Tibial nerve (tissue), 4 donors: ENCODE measurements around the gene C1orf35. TPM values are rescaled to one million over a fixed set of nuclear protein-coding genes. Genes with fewer than 3 reads are reported as not detected.

Source experiments
- DNase-seq, 2 donors: peaks; one replicate each; pipeline ENCODE4 v3.0.0-alpha.2; 2019; ENCODE audit warnings: low spot score in 2 of 2
- H3K27ac ChIP-seq, 4 donors: fragments of 200-600 bp; sonication (generic) in 3 of 4; one replicate each; pipeline ENCODE4 v1.5.1; 2017 to 2019; ENCODE audit warnings: mild to moderate bottlenecking in 1 of 4
- H3K27me3 ChIP-seq, 2 donors: fragments of 200-600 bp; sonication (generic) in 1 of 2; one replicate each; pipeline versions ENCODE4 v1.5.1 to v1.6.0; 2017 to 2019
- H3K36me3 ChIP-seq, 3 donors: fragments of 200-600 bp; sonication (generic); one replicate each; pipeline ENCODE4 v1.5.1; 2018 to 2019
- H3K4me1 ChIP-seq, 4 donors: fragments of 200-600 bp; sonication (generic) in 3 of 4; one replicate each; pipeline ENCODE4 v1.5.1; 2017 to 2019
- H3K4me3 ChIP-seq, 4 donors: fragments of 200-600 bp; sonication (generic) in 3 of 4; one replicate each; pipeline ENCODE4 v1.5.1; 2017 to 2019; ENCODE audit warnings: mild to moderate bottlenecking in 1 of 4, moderate library complexity in 1 of 4
- H3K9me3 ChIP-seq, 4 donors: fragments of 200-600 bp; sonication (generic) in 3 of 4; one replicate each; pipeline ENCODE4 v1.5.1; 2017 to 2019
- CTCF ChIP-seq, 5 experiments: fragments of 200-600 bp in 3 of 5; fragments of 450-650 bp in 2 of 5; sonication (generic) in 3 of 5; IDR thresholded peaks; one replicate each; pipeline ENCODE4 v1.5.1; 2016 to 2019; ENCODE audit warnings: antibody characterized with exemption in 5 of 5, mild to moderate bottlenecking in 3 of 5, moderate library complexity in 2 of 5
- EP300 ChIP-seq, 2 donors: sonication (generic); formaldehyde crosslinking; IDR thresholded peaks; one replicate each; pipeline ENCODE4 v1.6.1; 2017; ENCODE audit warnings: antibody characterized with exemption in 2 of 2, mild to moderate bottlenecking in 1 of 2
- POLR2A ChIP-seq, 2 donors: fragments of 450-650 bp; IDR thresholded peaks; one replicate each; pipeline ENCODE4 v1.6.1; 2017; ENCODE audit warnings: antibody characterized with exemption in 2 of 2, mild to moderate bottlenecking in 2 of 2, moderate library complexity in 2 of 2
- WGBS, 2 donors: methylation state at CpG; one replicate each; pipeline ENCODE4 v1.1.5; 2018; 5-methylcytosine and 5-hydroxymethylcytosine counted together
- total RNA-seq, 4 donors: library from RNA; depleted of rRNA; stranded (reverse); fragments of >200 nt; gene quantifications; one replicate each; pipeline ENCODE4 v1.1.0, GENCODE V29; 2016

Gene C1orf35
- total RNA-seq, 4 donors from 2014 or later, result 26.4 to 38.5 (median 27.1) TPM

- Histone ChIP-seq H3K4me3 (no peak overlapping the region), H3K36me3 (no peaks in the 10 kb centered on the region), H3K9me3 (no peaks in the 10 kb centered on the region), H3K27me3 (no peaks in the 10 kb centered on the region), H3K27ac (peak overlapping the region in 1 of 4 donors; percentile 47), H3K4me1 (no peaks in the 10 kb centered on the region)
- no peak for DNase-seq
- WGBS, 2 donors, result 19 to 32% methylated on average over 1 of the region's 1 CpG
- TF ChIP-seq CTCF (IDR thresholded peaks at IDR 0.05), result no peak
- no peak for TF ChIP-seq POLR2A (IDR thresholded peaks at IDR 0.05)
- TF ChIP-seq EP300 (IDR thresholded peaks at IDR 0.05), result no peak
Measured at GRCh38 chr1:228120351-228120750, 17.2 kb upstream of the C1orf35 start.

GRCh38 chr1:228118040-228118439, 14.9 kb upstream of the C1orf35 start:
- DNase-seq, result no peak
- Histone ChIP-seq H3K27ac (no peak overlapping the region), H3K4me1 (no peaks in the 10 kb centered on the region), H3K36me3 (no peaks in the 10 kb centered on the region), H3K4me3 (no peak overlapping the region), H3K9me3 (no peaks in the 10 kb centered on the region), H3K27me3 (no peaks in the 10 kb centered on the region)
- TF ChIP-seq EP300 (IDR thresholded peaks at IDR 0.05) (no peak), CTCF (IDR thresholded peaks at IDR 0.05) (no peak), POLR2A (IDR thresholded peaks at IDR 0.05) (no peak)
- 67 to 76% methylated on average over 2 of the region's 2 CpGs for WGBS, 2 donors

- no peaks in the 10 kb centered on the region for H3K36me3 ChIP-seq
Measured at GRCh38 chr1:228117335-228117734, 14.2 kb upstream of the C1orf35 start.

GRCh38 chr1:228114827-228115226, 11.7 kb upstream of the C1orf35 start:
- no peaks in the 10 kb centered on the region for H3K27me3 ChIP-seq
- no peak overlapping the region for H3K4me3 ChIP-seq
- H3K27ac ChIP-seq, result no peak overlapping the region
- DNase-seq, result no peak
- no peaks in the 10 kb centered on the region for H3K36me3 ChIP-seq
- TF ChIP-seq CTCF (IDR thresholded peaks at IDR 0.05), result no peak
- no peak for TF ChIP-seq EP300 (IDR thresholded peaks at IDR 0.05)
- no peak for TF ChIP-seq POLR2A (IDR thresholded peaks at IDR 0.05)
- H3K9me3 ChIP-seq, result no peaks in the 10 kb centered on the region
- peaks cover 0 to 9% (median 4%) of the 10 kb centered on the region in 4 donors for H3K4me1 ChIP-seq
- 77% methylated on average over 3 of the region's 3 CpGs for WGBS, 2 donors

More at GRCh38 chr1:228117335-228117734, 14.2 kb upstream of the C1orf35 start:
- no peak overlapping the region for H3K4me3 ChIP-seq
- no peaks in the 10 kb centered on the region for H3K9me3 ChIP-seq
- TF ChIP-seq EP300 (IDR thresholded peaks at IDR 0.05) (no peak), CTCF (IDR thresholded peaks at IDR 0.05) (no peak), POLR2A (IDR thresholded peaks at IDR 0.05) (no peak)
- 96% methylated on average over 4 of the region's 4 CpGs for WGBS, 2 donors
- no peaks in the 10 kb centered on the region for H3K27me3 ChIP-seq
- H3K27ac ChIP-seq, result no peak overlapping the region
- DNase-seq, result no peak
- H3K4me1 ChIP-seq, result no peaks in the 10 kb centered on the region

GRCh38 chr1:228112617-228113016, 9.5 kb upstream of the C1orf35 start:
- Histone ChIP-seq H3K4me3 (no peak overlapping the region), H3K36me3 (peaks cover 0 to 4% (median 0%) of the 10 kb centered on the region in 3 donors), H3K9me3 (no peaks in the 10 kb centered on the region), H3K27me3 (no peaks in the 10 kb centered on the region), H3K4me1 (peaks cover 0 to 23% (median 13%) of the 10 kb centered on the region in 4 donors), H3K27ac (no peak overlapping the region)
- no peak for DNase-seq
- 84 to 89% methylated on average over 1 of the region's 1 CpG for WGBS, 2 donors
- TF ChIP-seq CTCF (IDR thresholded peaks at IDR 0.05) (no peak), POLR2A (IDR thresholded peaks at IDR 0.05) (no peak), EP300 (IDR thresholded peaks at IDR 0.05) (no peak)
